T-helper 1 cell treated with Interleukin-12 subunit alpha and Interleukin-12 subunit beta and Interleukin-4 antibody, amounts not matched to agents 30 μg/mL and 1 μg/mL, for 36 hours (primary cell): Measurements from ENCODE around the gene RAB10.
"Not testable (repeated sequence)": the region's sequence is repeated elsewhere in the genome, so short reads cannot be mapped to it uniquely, and the experiment has no call there.

Experiments used
- H3K27ac Mint-ChIP-seq: one replicate; pipeline ENCODE4 v1.8.0; 2021; ENCODE audit warnings: mild to moderate bottlenecking, mixed read lengths
- H3K27me3 Mint-ChIP-seq: one replicate; pipeline ENCODE4 v1.8.0; 2021; ENCODE audit warnings: low read depth, mixed read lengths
- H3K36me3 Mint-ChIP-seq: one replicate; pipeline ENCODE4 v1.8.0; 2021; ENCODE audit warnings: low read depth, mixed read lengths
- H3K4me1 Mint-ChIP-seq: one replicate; pipeline ENCODE4 v1.8.0; 2021; ENCODE audit warnings: low read depth, mixed read lengths
- H3K4me3 Mint-ChIP-seq: one replicate; pipeline ENCODE4 v1.8.0; 2021; ENCODE audit warnings: mild to moderate bottlenecking, moderate library complexity, mixed read lengths
- H3K9me3 Mint-ChIP-seq: one replicate; pipeline ENCODE4 v1.8.0; 2021; ENCODE audit warnings: mixed read lengths

RAB10 gene

GRCh38 chr2:26033818-26034636 lies at the start of gene RAB10:
RAB10 (plus strand) TSS chr2:26034084; CDS start chr2:26034609, 525 bp downstream.
- peaks cover 28% of the 10 kb centered on the region for H3K4me1 Mint-ChIP-seq
- no peaks in the 10 kb centered on the region for H3K9me3 Mint-ChIP-seq
- H3K36me3 Mint-ChIP-seq = peaks cover 16% of the 10 kb centered on the region
- no peaks in the 10 kb centered on the region for H3K27me3 Mint-ChIP-seq
- H3K4me3 Mint-ChIP-seq = peak within 1 kb of the TSS; percentile 91
- H3K27ac Mint-ChIP-seq = peak within 1 kb of the TSS; percentile 94

- Mint-ChIP-seq H3K4me1 (peaks cover 24% of the 10 kb centered on the region), H3K27ac (no peak overlapping the region), H3K27me3 (peaks cover 10% of the 10 kb centered on the region), H3K9me3 (no peaks in the 10 kb centered on the region), H3K36me3 (no peaks in the 10 kb centered on the region), H3K4me3 (no peak overlapping the region)
Measured at GRCh38 chr2:25988134-25988533, 45.8 kb upstream of the RAB10 start.

- Mint-ChIP-seq H3K27ac (no peak overlapping the region), H3K4me3 (no peak overlapping the region), H3K9me3 (no peaks in the 10 kb centered on the region), H3K36me3 (no peaks in the 10 kb centered on the region), H3K27me3 (peaks cover 12% of the 10 kb centered on the region), H3K4me1 (peaks cover 24% of the 10 kb centered on the region)
Measured at GRCh38 chr2:25989154-25989553, 44.7 kb upstream of the RAB10 start.

- Mint-ChIP-seq H3K4me1 (peaks cover 24% of the 10 kb centered on the region), H3K27ac (no peak overlapping the region), H3K36me3 (no peaks in the 10 kb centered on the region), H3K4me3 (no peak overlapping the region), H3K9me3 (no peaks in the 10 kb centered on the region), H3K27me3 (peaks cover 12% of the 10 kb centered on the region)
Measured at GRCh38 chr2:25991965-25992364, 41.9 kb upstream of the RAB10 start.

GRCh38 chr2:25992556-25992955 lies 41.3 kb upstream of the RAB10 start:
- no peak overlapping the region for H3K27ac Mint-ChIP-seq
- H3K4me3 Mint-ChIP-seq = no peak overlapping the region
- H3K27me3 Mint-ChIP-seq = peaks cover 12% of the 10 kb centered on the region
- H3K9me3 Mint-ChIP-seq = no peaks in the 10 kb centered on the region
- H3K36me3 Mint-ChIP-seq = no peaks in the 10 kb centered on the region
- H3K4me1 Mint-ChIP-seq = peaks cover 24% of the 10 kb centered on the region

- Mint-ChIP-seq H3K27me3 (peaks cover 12% of the 10 kb centered on the region), H3K36me3 (no peaks in the 10 kb centered on the region), H3K4me3 (no peak overlapping the region), H3K9me3 (no peaks in the 10 kb centered on the region), H3K27ac (no peak overlapping the region), H3K4me1 (peaks cover 24% of the 10 kb centered on the region)
Measured at GRCh38 chr2:25993049-25993448, 40.8 kb upstream of the RAB10 start.

GRCh38 chr2:25994509-25994908 lies 39.4 kb upstream of the RAB10 start:
- no peaks in the 10 kb centered on the region for H3K9me3 Mint-ChIP-seq
- no peak overlapping the region for H3K4me3 Mint-ChIP-seq
- no peak overlapping the region for H3K27ac Mint-ChIP-seq
- peaks cover 26% of the 10 kb centered on the region for H3K4me1 Mint-ChIP-seq
- H3K27me3 Mint-ChIP-seq = peaks cover 12% of the 10 kb centered on the region
- no peaks in the 10 kb centered on the region for H3K36me3 Mint-ChIP-seq

- no peak overlapping the region for H3K27ac Mint-ChIP-seq
- no peak overlapping the region for H3K4me3 Mint-ChIP-seq
- no peaks in the 10 kb centered on the region for H3K9me3 Mint-ChIP-seq
- H3K36me3 Mint-ChIP-seq = no peaks in the 10 kb centered on the region
- peaks cover 15% of the 10 kb centered on the region for H3K4me1 Mint-ChIP-seq
- peaks cover 12% of the 10 kb centered on the region for H3K27me3 Mint-ChIP-seq
Measured at GRCh38 chr2:25996844-25997243, 37.0 kb upstream of the RAB10 start.

GRCh38 chr2:25998816-25999383 lies 35.0 kb upstream of the RAB10 start:
- H3K4me1 Mint-ChIP-seq, H3K4me3 Mint-ChIP-seq, H3K36me3 Mint-ChIP-seq, H3K27me3 Mint-ChIP-seq, H3K27ac Mint-ChIP-seq, H3K9me3 Mint-ChIP-seq: not testable (repeated sequence)

- H3K4me1 Mint-ChIP-seq, H3K36me3 Mint-ChIP-seq, H3K9me3 Mint-ChIP-seq, H3K4me3 Mint-ChIP-seq, H3K27ac Mint-ChIP-seq, H3K27me3 Mint-ChIP-seq: not testable (repeated sequence)
Measured at GRCh38 chr2:25999406-25999805, 34.5 kb upstream of the RAB10 start.

- H3K27ac Mint-ChIP-seq = no peak overlapping the region
- H3K4me1 Mint-ChIP-seq = peaks cover 7% of the 10 kb centered on the region
- no peaks in the 10 kb centered on the region for H3K27me3 Mint-ChIP-seq
- no peaks in the 10 kb centered on the region for H3K36me3 Mint-ChIP-seq
- no peaks in the 10 kb centered on the region for H3K9me3 Mint-ChIP-seq
- no peak overlapping the region for H3K4me3 Mint-ChIP-seq
Measured at GRCh38 chr2:26000561-26001082, 33.3 kb upstream of the RAB10 start.

- no peaks in the 10 kb centered on the region for H3K9me3 Mint-ChIP-seq
- H3K4me1 Mint-ChIP-seq = peaks cover 7% of the 10 kb centered on the region
- no peak overlapping the region for H3K4me3 Mint-ChIP-seq
- H3K36me3 Mint-ChIP-seq = no peaks in the 10 kb centered on the region
- H3K27me3 Mint-ChIP-seq = no peaks in the 10 kb centered on the region
- no peak overlapping the region for H3K27ac Mint-ChIP-seq
Measured at GRCh38 chr2:26001743-26002351, 32.0 kb upstream of the RAB10 start.

- no peaks in the 10 kb centered on the region for H3K27me3 Mint-ChIP-seq
- H3K27ac Mint-ChIP-seq = no peak overlapping the region
- H3K4me3 Mint-ChIP-seq = no peak overlapping the region
- H3K9me3 Mint-ChIP-seq = no peaks in the 10 kb centered on the region
- H3K36me3 Mint-ChIP-seq = no peaks in the 10 kb centered on the region
- H3K4me1 Mint-ChIP-seq = peaks cover 7% of the 10 kb centered on the region
Measured at GRCh38 chr2:26002632-26003310, 31.1 kb upstream of the RAB10 start.

GRCh38 chr2:26008095-26008494 lies 25.8 kb upstream of the RAB10 start:
- peaks cover 5% of the 10 kb centered on the region for H3K9me3 Mint-ChIP-seq
- H3K4me3 Mint-ChIP-seq = no peak overlapping the region
- no peaks in the 10 kb centered on the region for H3K27me3 Mint-ChIP-seq
- H3K4me1 Mint-ChIP-seq = peaks cover 6% of the 10 kb centered on the region
- H3K27ac Mint-ChIP-seq = no peak overlapping the region
- no peaks in the 10 kb centered on the region for H3K36me3 Mint-ChIP-seq
